ENCODE data around the gene SEPHS2.

The SEPHS2 gene

DNA sequence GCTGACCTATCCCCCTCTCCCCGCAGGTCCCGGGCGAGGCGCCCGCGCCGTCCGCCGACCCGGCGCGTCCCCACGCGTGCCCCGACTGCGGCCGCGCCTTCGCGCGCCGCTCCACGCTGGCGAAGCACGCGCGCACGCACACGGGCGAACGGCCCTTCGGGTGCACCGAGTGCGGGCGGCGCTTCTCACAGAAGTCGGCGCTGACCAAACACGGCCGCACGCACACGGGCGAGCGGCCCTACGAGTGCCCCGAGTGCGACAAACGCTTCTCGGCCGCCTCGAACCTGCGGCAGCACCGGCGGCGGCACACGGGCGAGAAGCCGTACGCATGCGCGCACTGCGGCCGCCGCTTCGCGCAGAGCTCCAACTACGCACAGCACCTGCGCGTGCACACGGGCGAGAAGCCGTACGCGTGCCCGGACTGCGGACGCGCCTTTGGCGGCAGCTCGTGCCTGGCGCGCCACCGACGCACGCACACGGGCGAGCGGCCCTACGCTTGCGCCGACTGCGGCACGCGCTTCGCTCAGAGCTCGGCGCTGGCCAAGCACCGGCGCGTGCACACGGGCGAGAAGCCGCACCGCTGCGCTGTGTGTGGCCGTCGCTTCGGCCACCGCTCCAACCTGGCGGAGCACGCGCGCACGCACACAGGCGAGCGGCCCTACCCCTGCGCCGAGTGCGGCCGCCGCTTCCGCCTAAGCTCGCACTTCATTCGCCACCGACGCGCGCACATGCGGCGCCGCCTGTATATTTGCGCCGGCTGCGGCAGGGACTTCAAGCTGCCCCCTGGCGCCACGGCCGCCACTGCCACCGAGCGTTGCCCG lies 27.9 kb downstream of the SEPHS2 start:
- no peak for TF ChIP-seq EZH2phosphoT487 (IDR thresholded peaks at IDR 0.05; ENCODE audit: borderline replicate concordance)
- TF ChIP-seq, protein P1, sequence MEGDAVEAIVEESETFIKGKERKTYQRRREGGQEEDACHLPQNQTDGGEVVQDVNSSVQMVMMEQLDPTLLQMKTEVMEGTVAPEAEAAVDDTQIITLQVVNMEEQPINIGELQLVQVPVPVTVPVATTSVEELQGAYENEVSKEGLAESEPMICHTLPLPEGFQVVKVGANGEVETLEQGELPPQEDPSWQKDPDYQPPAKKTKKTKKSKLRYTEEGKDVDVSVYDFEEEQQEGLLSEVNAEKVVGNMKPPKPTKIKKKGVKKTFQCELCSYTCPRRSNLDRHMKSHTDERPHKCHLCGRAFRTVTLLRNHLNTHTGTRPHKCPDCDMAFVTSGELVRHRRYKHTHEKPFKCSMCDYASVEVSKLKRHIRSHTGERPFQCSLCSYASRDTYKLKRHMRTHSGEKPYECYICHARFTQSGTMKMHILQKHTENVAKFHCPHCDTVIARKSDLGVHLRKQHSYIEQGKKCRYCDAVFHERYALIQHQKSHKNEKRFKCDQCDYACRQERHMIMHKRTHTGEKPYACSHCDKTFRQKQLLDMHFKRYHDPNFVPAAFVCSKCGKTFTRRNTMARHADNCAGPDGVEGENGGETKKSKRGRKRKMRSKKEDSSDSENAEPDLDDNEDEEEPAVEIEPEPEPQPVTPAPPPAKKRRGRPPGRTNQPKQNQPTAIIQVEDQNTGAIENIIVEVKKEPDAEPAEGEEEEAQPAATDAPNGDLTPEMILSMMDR (conservative IDR thresholded peaks at IDR 0.05; ENCODE audit: low read length): no peak
- H3K36me3 ChIP-seq (ENCODE audit: insufficient read depth, low read length): peaks cover 43% of the 10 kb centered on the region; the same call in 1 of the 2 replicates
- no peaks in the 10 kb centered on the region for H3K27me3 ChIP-seq (ENCODE audit: insufficient read depth, low read length, poor library complexity, severe bottlenecking)
- H3K4me2 ChIP-seq (ENCODE audit: low read depth, low read length, poor library complexity, severe bottlenecking): no peak overlapping the region
- peaks cover 26% of the 10 kb centered on the region for H3K79me2 ChIP-seq (ENCODE audit: insufficient read depth, low read length)
- no peaks in the 10 kb centered on the region for H3K9me2 ChIP-seq (replicated peaks; ENCODE audit: low read depth, low read length)
- peaks cover 4% of the 10 kb centered on the region; the same call in 1 of the 2 replicates for H3F3A ChIP-seq (ENCODE audit: low read depth)
- H2AFZ ChIP-seq (ENCODE audit: low read length): no peak overlapping the region
- no peak overlapping the region for H3K4me3 ChIP-seq (ENCODE audit: low read length, poor library complexity, severe bottlenecking)
- H3K9me3 ChIP-seq (ENCODE audit: insufficient read depth, low read depth, low read length): no peaks in the 10 kb centered on the region
- H3K9ac ChIP-seq (ENCODE audit: low read depth, low read length, poor library complexity, severe bottlenecking): no peak overlapping the region
- peaks cover 16% of the 10 kb centered on the region for H4K20me1 ChIP-seq (ENCODE audit: insufficient read depth, low read length, poor library complexity, severe bottlenecking)
- H3K4me1 ChIP-seq (ENCODE audit: insufficient read depth, low read length, poor library complexity, severe bottlenecking): peaks cover 5% of the 10 kb centered on the region

DNA sequence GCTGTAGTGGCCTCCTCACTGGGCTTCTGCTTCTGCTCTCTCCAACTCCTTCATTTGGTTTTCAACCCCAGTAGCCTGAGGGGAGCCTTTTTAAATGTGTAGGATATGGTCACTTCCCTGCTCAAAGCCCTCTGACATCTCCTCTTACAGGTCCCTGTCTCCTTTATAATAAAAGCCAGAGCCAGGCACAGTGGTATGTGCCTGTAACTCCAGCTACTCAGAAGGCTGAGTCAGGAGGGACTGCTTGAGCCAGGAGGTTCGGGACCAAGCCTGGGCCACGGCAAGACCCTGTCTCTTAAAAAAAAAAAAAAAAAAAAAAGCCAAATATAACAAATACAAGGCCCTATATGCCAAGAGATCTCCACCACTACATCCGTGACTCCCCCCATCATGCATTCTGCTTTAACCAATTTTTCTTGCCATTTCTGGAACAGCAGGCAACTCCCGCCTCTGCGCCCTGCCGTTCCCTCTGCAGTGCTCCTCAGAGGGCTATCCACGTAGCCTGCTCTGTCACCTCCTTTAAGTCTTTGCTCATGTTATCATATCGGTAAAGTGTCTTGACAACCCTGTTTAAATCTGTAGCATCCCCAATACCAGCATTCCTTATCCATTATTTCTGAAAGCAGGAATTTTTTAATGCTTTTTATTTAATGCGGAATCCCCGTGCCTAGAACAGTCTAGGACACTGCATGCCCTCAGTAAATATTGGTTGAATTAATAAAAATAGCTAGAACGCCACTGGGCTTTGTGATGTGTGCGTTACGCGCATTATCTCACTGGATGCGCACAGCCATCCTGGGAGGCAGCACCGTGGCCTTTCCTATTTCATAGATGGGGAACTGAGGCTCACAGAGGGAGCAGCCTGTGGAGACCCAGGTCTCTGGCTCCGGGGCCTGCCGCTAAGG lies 28.8 kb downstream of the SEPHS2 start:
- no peak overlapping the region for H3K9ac ChIP-seq (ENCODE audit: low read depth, low read length, poor library complexity, severe bottlenecking)
- H3K4me3 ChIP-seq (ENCODE audit: low read length, poor library complexity, severe bottlenecking): no peak overlapping the region
- peaks cover 4% of the 10 kb centered on the region; the same call in 1 of the 2 replicates for H3F3A ChIP-seq (ENCODE audit: low read depth)
- TF ChIP-seq EZH2phosphoT487 (IDR thresholded peaks at IDR 0.05; ENCODE audit: borderline replicate concordance): no peak
- TF ChIP-seq, protein P1 (conservative IDR thresholded peaks at IDR 0.05; ENCODE audit: low read length): no peak
- H2AFZ ChIP-seq (ENCODE audit: low read length): no peak overlapping the region
- H3K9me3 ChIP-seq (ENCODE audit: insufficient read depth, low read depth, low read length): no peaks in the 10 kb centered on the region
- peaks cover 34% of the 10 kb centered on the region for H3K79me2 ChIP-seq (ENCODE audit: insufficient read depth, low read length)
- peaks cover 24% of the 10 kb centered on the region for H4K20me1 ChIP-seq (ENCODE audit: insufficient read depth, low read length, poor library complexity, severe bottlenecking)
- peaks cover 14% of the 10 kb centered on the region for H3K4me1 ChIP-seq (ENCODE audit: insufficient read depth, low read length, poor library complexity, severe bottlenecking)
- H3K9me2 ChIP-seq (replicated peaks; ENCODE audit: low read depth, low read length): no peaks in the 10 kb centered on the region
- peaks cover 36% of the 10 kb centered on the region; the same call in 1 of the 2 replicates for H3K36me3 ChIP-seq (ENCODE audit: insufficient read depth, low read length)
- H3K27me3 ChIP-seq (ENCODE audit: insufficient read depth, low read length, poor library complexity, severe bottlenecking): no peaks in the 10 kb centered on the region
- no peak overlapping the region for H3K4me2 ChIP-seq (ENCODE audit: low read depth, low read length, poor library complexity, severe bottlenecking)

DNA sequence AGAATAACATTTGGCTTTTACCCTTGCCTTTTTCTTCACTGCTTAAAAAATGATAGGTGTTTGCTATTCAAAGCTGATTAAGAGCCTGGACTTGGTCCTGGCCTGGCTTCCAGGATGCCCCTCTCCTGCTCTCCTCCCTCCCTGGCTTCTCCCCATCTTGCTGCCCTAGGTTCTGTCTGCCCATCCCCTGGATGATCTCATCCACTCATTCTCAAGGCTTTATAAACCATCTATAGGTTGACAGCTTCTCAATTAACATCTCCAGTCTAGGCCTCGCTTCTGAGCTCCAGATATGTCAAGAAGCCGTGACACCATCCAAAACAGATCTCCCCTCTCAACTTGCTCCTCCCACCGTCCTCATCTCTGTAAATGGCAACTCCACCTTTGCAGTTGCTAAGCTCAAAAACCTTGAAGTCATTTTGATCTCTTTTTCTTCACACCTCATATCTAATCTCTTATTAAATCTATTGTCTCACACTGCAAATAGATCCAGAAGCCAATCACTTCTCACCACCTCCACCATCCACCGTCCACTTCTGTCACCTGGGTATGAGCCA lies 29.5 kb downstream of the SEPHS2 start:
- peaks cover 4% of the 10 kb centered on the region; the same call in 1 of the 2 replicates for H3F3A ChIP-seq (ENCODE audit: low read depth)
- peaks cover 24% of the 10 kb centered on the region for H4K20me1 ChIP-seq (ENCODE audit: insufficient read depth, low read length, poor library complexity, severe bottlenecking)
- H3K79me2 ChIP-seq (ENCODE audit: insufficient read depth, low read length): peaks cover 40% of the 10 kb centered on the region
- H3K9me2 ChIP-seq (replicated peaks; ENCODE audit: low read depth, low read length): no peaks in the 10 kb centered on the region
- no peak overlapping the region for H2AFZ ChIP-seq (ENCODE audit: low read length)
- TF ChIP-seq, protein P1 (conservative IDR thresholded peaks at IDR 0.05; ENCODE audit: low read length): no peak
- TF ChIP-seq EZH2phosphoT487 (IDR thresholded peaks at IDR 0.05; ENCODE audit: borderline replicate concordance): no peak
- no peaks in the 10 kb centered on the region for H3K9me3 ChIP-seq (ENCODE audit: insufficient read depth, low read depth, low read length)
- H3K9ac ChIP-seq (ENCODE audit: low read depth, low read length, poor library complexity, severe bottlenecking): no peak overlapping the region
- H3K4me3 ChIP-seq (ENCODE audit: low read length, poor library complexity, severe bottlenecking): no peak overlapping the region
- peaks cover 31% of the 10 kb centered on the region; the same call in 1 of the 2 replicates for H3K36me3 ChIP-seq (ENCODE audit: insufficient read depth, low read length)
- H3K27me3 ChIP-seq (ENCODE audit: insufficient read depth, low read length, poor library complexity, severe bottlenecking): no peaks in the 10 kb centered on the region
- H3K4me1 ChIP-seq (ENCODE audit: insufficient read depth, low read length, poor library complexity, severe bottlenecking): peaks cover 19% of the 10 kb centered on the region
- H3K4me2 ChIP-seq (ENCODE audit: low read depth, low read length, poor library complexity, severe bottlenecking): no peak overlapping the region

Data from Loucy (cell line).